GM23248 (cell line): ENCODE data around the gene HOXC12. TPM values are rescaled to one million over a fixed set of nuclear protein-coding genes. Genes with fewer than 3 reads are reported as not detected.
A peak's percentile ranks its signal among the peaks of the same experiment; 100 is the strongest.

Experiments used
- DNase-seq: peaks from one replicate; pipeline ENCODE4 v3.0.0-alpha.2; 2015
- H2AFZ ChIP-seq: fragments of 200-600 bp; sonication (generic); 2 replicates; pipeline ENCODE4 v1.6.1; 2016; ENCODE audit warnings: antibody characterized with exemption
- H3F3A ChIP-seq: fragments of 200-600 bp; sonication (generic); 2 replicates; pipeline ENCODE4 v1.6.1; 2016; ENCODE audit warnings: mild to moderate bottlenecking, antibody characterized with exemption, mixed run types; ENCODE audit not compliant: insufficient read depth
- H3K27ac ChIP-seq: fragments of 200-600 bp; sonication (generic); 2 replicates; pipeline ENCODE4 v1.5.1; 2016; ENCODE audit warnings: mild to moderate bottlenecking
- H3K27me3 ChIP-seq: fragments of 200-600 bp; sonication (generic); replicated peaks from 2 replicates; pipeline ENCODE4 v1.6.1; 2016; ENCODE audit warnings: mild to moderate bottlenecking; ENCODE audit not compliant: insufficient read depth
- H3K36me3 ChIP-seq: fragments of 200-600 bp; sonication (generic); 2 replicates; pipeline ENCODE4 v1.6.1; 2016; ENCODE audit warnings: low read depth, mild to moderate bottlenecking
- H3K4me1 ChIP-seq: fragments of 200-600 bp; sonication (generic); 2 replicates; pipeline ENCODE4 v1.6.1; 2016; ENCODE audit warnings: mild to moderate bottlenecking; ENCODE audit not compliant: insufficient read depth
- H3K4me2 ChIP-seq: fragments of 200-600 bp; sonication (generic); one replicate; pipeline ENCODE4 v1.6.1; 2016; ENCODE audit warnings: mild to moderate bottlenecking; ENCODE audit not compliant: unreplicated experiment
- H3K4me3 ChIP-seq: fragments of 200-600 bp; sonication (generic); 2 replicates; pipeline ENCODE4 v1.5.1; 2016; ENCODE audit warnings: mild to moderate bottlenecking
- H3K79me2 ChIP-seq: fragments of 200-600 bp; sonication (generic); 2 replicates; pipeline ENCODE4 v1.6.1; 2016; ENCODE audit warnings: mild to moderate bottlenecking; ENCODE audit not compliant: insufficient read depth
- H3K9ac ChIP-seq: fragments of 200-600 bp; sonication (generic); 2 replicates; pipeline ENCODE4 v1.6.1; 2016; ENCODE audit warnings: mild to moderate bottlenecking
- H3K9me2 ChIP-seq: fragments of 200-600 bp; sonication (generic); 2 replicates; pipeline ENCODE4 v1.6.1; 2016; ENCODE audit warnings: mixed run types, mild to moderate bottlenecking, moderate library complexity; ENCODE audit not compliant: insufficient read depth
- H3K9me3 ChIP-seq: fragments of 200-600 bp; sonication (generic); one replicate; pipeline ENCODE4 v1.6.1; 2017; ENCODE audit warnings: low read depth
- H4K20me1 ChIP-seq: fragments of 200-600 bp; sonication (generic); 2 replicates; pipeline ENCODE4 v1.6.0; 2016; ENCODE audit not compliant: insufficient read depth
- EZH2 ChIP-seq: fragments of 200-600 bp; sonication (generic); IDR thresholded peaks from 2 replicates; pipeline ENCODE4 v1.6.1; 2018; ENCODE audit warnings: antibody characterized with exemption, mild to moderate bottlenecking; ENCODE audit not compliant: insufficient read depth, poor library complexity, severe bottlenecking
- EZH2phosphoT487 ChIP-seq: fragments of 200-600 bp; sonication (generic); IDR thresholded peaks from 2 replicates; pipeline ENCODE4 v1.6.1; 2018; ENCODE audit warnings: antibody characterized with exemption, moderate library complexity, mild to moderate bottlenecking, low read depth; ENCODE audit not compliant: insufficient read depth
- WGBS, 2 experiments: methylation state at CpG; one replicate each; pipeline ENCODE4 v1.1.6; 2015 to 2017; ENCODE audit warnings: low lambda C conversion rate in 2 of 2, low coverage in 1 of 2; ENCODE audit errors: missing lambda C conversion rate in 2 of 2; 5-methylcytosine and 5-hydroxymethylcytosine counted together
- in situ Hi-C: fragments of 300-500 bp; cut with MboI; formaldehyde crosslinking; loops from 2 replicates; pipeline ENCODE4 v1.15.0; 2020
- microRNA counts: library from miRNA; unstranded; fragments of <30 nt; microRNA quantifications from one replicate; lab custom pipeline; 2016
- microRNA-seq: library from miRNA; unstranded; fragments of <30 nt; microRNA quantifications from one replicate; pipeline ENCODE4, GENCODE V29; 2016; ENCODE audit warnings: borderline number of aligned reads
- polyA plus RNA-seq: library from polyadenylated mRNA; unstranded; fragments of >200 nt; fragmentation: Nextera tagmentation; extraction: Ambion mirVana; gene quantifications from 2 replicates; pipeline ENCODE4 v1.2.1, GENCODE V29; 2016
- small RNA-seq: library from RNA; depleted of rRNA; stranded (forward); fragments of <200 nt; gene quantifications from one replicate; pipeline ENCODE3, GENCODE V24; 2014; ENCODE audit warnings: low read depth, low replicate concordance
- total RNA-seq: library from RNA; depleted of rRNA; stranded (reverse); fragments of >200 nt; shearing (Covaris generic); gene quantifications from 2 replicates; pipeline ENCODE4 v1.2.3, GENCODE V29; 2014; rRNA removed

Gene HOXC12
- total and polyA plus RNA-seq, 2 experiments from 2014 or later: not detected

GRCh38 chr12:54008260-54008552 lies 53.5 kb downstream of the HOXC12 start:
- H2AFZ ChIP-seq: peak overlapping the region; percentile 20; the same call in 1 of the 2 replicates
- no peaks in the 10 kb centered on the region for H3K9me3 ChIP-seq
- peak overlapping the region; percentile 72 for H3K4me2 ChIP-seq
- no peak for DNase-seq
- H3K27me3 ChIP-seq: no peaks in the 10 kb centered on the region
- peak overlapping the region; percentile 91 for H3K4me3 ChIP-seq
- no peak for TF ChIP-seq EZH2
- no peak for TF ChIP-seq EZH2phosphoT487
- H3K27ac ChIP-seq: peak overlapping the region; percentile 73; the same call in 1 of the 2 replicates
- in situ Hi-C loops: no loop called here
- H3K36me3 ChIP-seq: no peaks in the 10 kb centered on the region
- peaks cover 48% of the 10 kb centered on the region for H3K79me2 ChIP-seq
- peaks cover 20% of the 10 kb centered on the region for H3K4me1 ChIP-seq
- 93 to 100% methylated on average over 2 of the region's 2 CpGs for WGBS, 2 experiments
- no peaks in the 10 kb centered on the region for H3K9me2 ChIP-seq
- H4K20me1 ChIP-seq: no peaks in the 10 kb centered on the region
- peak overlapping the region; percentile 84 for H3K9ac ChIP-seq
- peaks cover 23% of the 10 kb centered on the region for H3F3A ChIP-seq

MicroRNAs encoded within 50 kb of the gene (microRNA counts, 767-probe panel; counts per million panel counts)
- 447 counts per million, percentile 86 among the panel's probes with 10 or more counts for microRNA hsa-miR-196a-5p (lab: Ali Mortazavi, UCI)

Small RNAs within 50 kb of the gene (microRNA-seq; reads per million reads assigned to microRNA genes)
- 3.6 reads per million for gene MIR196A2

Small RNAs within 50 kb of the gene (small RNA-seq; reads per million reads assigned to genes)
- gene AC012531.3: not detected
- gene AC012531.4: not detected
- gene MIR196A2: not detected
- gene RF01905: not detected
- not detected for gene RF01906

Other genes starting within 250 kb of the HOXC12 start
- 206 and 243 TPM in 2 replicates for gene CALCOCO1, start 227.5 kb upstream of the HOXC12 start, total RNA-seq
- gene CALCOCO1, start 227.5 kb upstream of the HOXC12 start, polyA plus RNA-seq: 149 and 155 TPM in 2 replicates
- gene CISTR, start 202.9 kb upstream of the HOXC12 start, total RNA-seq: not detected in 2 replicates
- not detected in 2 replicates for gene CISTR, start 202.9 kb upstream of the HOXC12 start, polyA plus RNA-seq
- gene HOXC13, start 16.1 kb upstream of the HOXC12 start, total RNA-seq: not detected in 2 replicates
- gene HOXC13, start 16.1 kb upstream of the HOXC12 start, polyA plus RNA-seq: not detected in 2 replicates
- not detected in 2 replicates for gene HOXC11, start 18.2 kb downstream of the HOXC12 start, total RNA-seq
- gene HOXC11, start 18.2 kb downstream of the HOXC12 start, polyA plus RNA-seq: not detected in 2 replicates
- not detected in 2 replicates for gene HOTAIR, start 20.1 kb downstream of the HOXC12 start, total RNA-seq
- gene HOTAIR, start 20.1 kb downstream of the HOXC12 start, polyA plus RNA-seq: not detected in 2 replicates
- not detected in 2 replicates for gene HOXC10, start 30.2 kb downstream of the HOXC12 start, total RNA-seq
- gene HOXC10, start 30.2 kb downstream of the HOXC12 start, polyA plus RNA-seq: not detected in 2 replicates
- 2.5 and 3.7 TPM in 2 replicates for gene HOXC9, start 45.3 kb downstream of the HOXC12 start, total RNA-seq
- 5.5 and 6.0 TPM in 2 replicates for gene HOXC9, start 45.3 kb downstream of the HOXC12 start, polyA plus RNA-seq
- gene HOXC8, start 54.1 kb downstream of the HOXC12 start, total RNA-seq: 3.8 and 11.3 TPM in 2 replicates
- 16.7 and 20.8 TPM in 2 replicates for gene HOXC8, start 54.1 kb downstream of the HOXC12 start, polyA plus RNA-seq
- gene HOXC6, start 73.5 kb downstream of the HOXC12 start, total RNA-seq: 3.6 and 4.9 TPM in 2 replicates
- gene HOXC6, start 73.5 kb downstream of the HOXC12 start, polyA plus RNA-seq: 19.9 and 20.5 TPM in 2 replicates
- gene HOXC5, start 78.1 kb downstream of the HOXC12 start, total RNA-seq: 1.1 and 1.8 TPM in 2 replicates
- 0.65 and 1.3 TPM in 2 replicates for gene HOXC5, start 78.1 kb downstream of the HOXC12 start, polyA plus RNA-seq
- gene HOXC4, start 98.9 kb downstream of the HOXC12 start, total RNA-seq: 2.2 and 3.4 TPM in 2 replicates
- 2.3 and 3.1 TPM in 2 replicates for gene HOXC4, start 98.9 kb downstream of the HOXC12 start, polyA plus RNA-seq
- gene SMUG1, start 234.1 kb downstream of the HOXC12 start, total RNA-seq: 34.5 and 38.2 TPM in 2 replicates
- 48.5 and 49.5 TPM in 2 replicates for gene SMUG1, start 234.1 kb downstream of the HOXC12 start, polyA plus RNA-seq